Effector CD8-positive, alpha-beta T cell (primary cell): ENCODE data around the gene RALGAPA1.
"Not testable (repeated sequence)": the region's sequence is repeated elsewhere in the genome, so short reads cannot be mapped to it uniquely, and the experiment has no call there.

Source experiments
- DNase-seq: peaks from one replicate; lab custom pipeline; 2025; lab: John Stamatoyannopoulos, UW

Gene RALGAPA1

DNA sequence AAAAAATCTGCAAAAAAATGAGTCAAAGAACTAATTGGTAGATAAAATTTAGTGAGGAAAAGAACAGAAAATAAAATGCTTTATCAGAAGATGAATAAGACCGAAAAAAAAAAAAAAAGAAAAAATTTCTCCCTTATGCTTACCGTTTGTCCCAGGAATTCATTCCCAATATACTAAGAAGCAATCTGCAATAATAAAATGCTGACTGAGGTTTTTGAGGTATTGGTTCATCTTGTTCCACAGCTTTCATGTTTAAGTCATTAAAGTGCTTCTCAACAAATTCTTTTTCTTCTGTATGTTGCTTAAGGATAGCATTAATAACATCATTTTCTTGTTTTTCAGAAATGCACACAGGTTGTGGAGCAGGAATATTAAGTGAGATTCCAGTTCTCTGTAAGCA, 182.1 kb downstream of the RALGAPA1 start:
- not testable (repeated sequence) for DNase-seq

DNA sequence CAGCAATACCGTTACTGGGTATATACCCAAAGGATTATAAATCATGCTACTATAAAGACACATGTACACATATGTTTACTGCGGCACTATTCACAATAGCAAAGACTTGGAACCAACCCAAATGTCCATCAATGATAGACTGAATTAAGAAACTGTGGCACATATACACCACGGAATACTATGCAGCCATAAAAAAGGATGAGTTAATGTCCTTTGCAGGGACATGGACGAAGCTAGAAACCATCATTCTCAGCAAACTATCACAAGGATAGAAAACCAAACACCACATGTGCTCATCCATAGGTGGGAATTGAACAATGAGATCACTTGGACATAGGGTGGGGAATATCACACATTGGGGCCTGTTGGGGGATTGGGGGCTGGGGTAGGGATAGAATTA, 187.1 kb downstream of the RALGAPA1 start:
- not testable (repeated sequence) for DNase-seq

DNA sequence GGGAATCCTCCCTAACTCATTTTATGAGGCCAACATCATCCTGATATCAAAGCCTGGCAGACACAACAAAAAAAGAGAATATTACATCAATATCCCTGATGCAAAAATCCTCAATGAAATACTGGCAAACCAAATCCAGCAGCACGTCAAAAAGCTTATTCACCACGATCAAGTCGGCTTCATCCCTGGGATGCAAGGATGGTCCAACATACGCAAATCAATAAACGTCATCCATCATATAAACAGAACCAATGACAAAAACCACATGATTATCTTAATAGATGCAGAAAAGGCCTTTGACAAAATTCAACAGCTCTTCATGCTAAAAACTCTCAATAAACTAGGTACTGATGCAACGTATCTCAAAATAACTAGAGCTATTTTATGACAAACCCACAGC, 189.1 kb downstream of the RALGAPA1 start:
- not testable (repeated sequence) for DNase-seq

DNA sequence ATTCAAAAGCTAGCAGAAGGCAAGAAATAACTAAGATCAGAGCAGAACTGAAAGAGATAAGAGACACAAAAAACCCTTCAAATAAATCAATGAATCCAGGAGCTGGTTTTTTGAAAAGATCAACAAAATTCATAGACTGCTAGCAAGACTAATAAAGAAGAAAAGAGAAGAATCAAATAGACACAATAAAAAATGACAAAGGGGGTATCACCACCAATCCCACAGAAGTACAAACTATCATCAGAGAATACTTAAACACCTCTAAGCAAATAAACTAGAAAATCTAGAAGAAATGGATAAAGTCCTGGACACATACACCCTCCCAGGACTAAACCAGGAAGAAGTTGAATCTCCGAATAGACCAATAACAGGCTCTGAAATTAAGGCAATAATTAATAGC, 189.6 kb downstream of the RALGAPA1 start:
- not testable (repeated sequence) for DNase-seq

DNA sequence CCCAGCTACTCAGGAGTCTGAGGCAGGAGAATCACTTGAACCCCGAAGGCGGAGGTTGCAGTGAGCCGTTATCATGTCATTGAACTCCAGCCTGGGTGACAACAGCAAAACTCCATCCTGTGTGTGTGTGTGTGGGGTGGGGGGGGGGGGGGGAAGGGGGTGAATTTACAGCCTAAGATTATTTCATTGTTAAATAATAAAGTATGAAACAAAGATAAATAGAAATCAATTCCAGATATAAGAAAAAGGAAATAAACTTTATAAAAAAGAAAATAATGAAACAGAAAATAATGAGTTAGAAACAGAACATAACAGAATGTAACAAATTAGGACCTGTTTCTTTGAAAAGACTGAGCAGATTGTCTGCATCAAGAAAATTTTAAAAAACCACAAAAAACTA, 191.6 kb downstream of the RALGAPA1 start:
- no peak for DNase-seq

DNA sequence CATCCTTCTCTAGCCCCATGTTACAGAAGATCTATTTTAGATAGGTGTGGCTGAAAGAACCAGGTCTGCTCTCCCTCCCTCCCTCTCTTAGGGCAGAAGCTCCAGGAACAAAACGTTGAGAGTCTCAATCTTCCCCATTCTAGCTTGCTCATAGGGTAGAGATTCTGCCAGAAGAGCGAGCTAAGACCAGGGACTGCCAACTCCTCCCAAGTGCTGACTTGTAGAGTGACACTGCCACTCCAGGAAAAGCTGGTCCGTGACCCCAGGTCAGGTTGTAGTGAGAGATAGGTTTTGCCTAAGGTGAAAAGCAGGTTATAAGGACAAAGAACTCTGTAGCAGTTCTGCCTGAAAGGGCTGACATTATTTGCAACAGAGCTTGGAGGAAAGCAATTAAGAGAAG, 201.7 kb downstream of the RALGAPA1 start:
- DNase-seq, result no peak

DNA sequence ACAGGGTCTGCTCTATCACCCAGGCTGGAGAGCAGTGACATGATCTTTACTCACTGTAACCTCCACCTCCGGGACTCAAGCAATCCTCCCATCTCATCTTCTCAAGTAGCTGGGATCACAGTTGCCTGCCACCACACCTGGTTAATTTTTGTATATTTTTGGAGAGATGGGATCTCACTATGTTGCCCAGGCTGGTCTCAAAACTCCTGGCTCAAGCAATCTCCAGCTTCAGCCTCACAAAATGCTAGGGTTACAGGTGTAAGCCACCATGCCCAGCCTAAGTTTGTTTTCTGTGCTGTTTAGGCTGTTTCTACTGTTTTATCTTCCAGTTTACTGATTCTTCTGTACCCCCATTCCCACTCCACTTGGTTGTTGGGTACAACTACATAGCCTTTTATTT, 208.8 kb downstream of the RALGAPA1 start:
- no peak for DNase-seq

DNA sequence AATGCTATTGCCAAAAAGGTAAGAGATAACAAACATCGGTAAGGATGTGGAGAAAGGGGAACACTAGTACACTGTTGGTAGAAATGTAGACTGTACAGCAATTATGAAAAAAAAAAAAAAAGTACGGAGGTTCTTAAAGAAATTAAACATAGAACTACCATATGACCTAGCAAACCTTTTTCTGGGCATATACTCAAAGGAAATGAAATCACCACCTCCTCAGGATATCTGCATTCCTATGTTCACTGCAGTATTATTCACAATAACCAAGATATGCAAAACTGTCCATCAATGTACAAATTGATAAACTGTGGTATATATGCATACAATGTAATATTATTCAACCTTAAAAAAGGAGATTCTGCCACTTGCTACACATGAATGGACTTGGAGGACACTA, 214.5 kb downstream of the RALGAPA1 start:
- DNase-seq, result no peak

DNA sequence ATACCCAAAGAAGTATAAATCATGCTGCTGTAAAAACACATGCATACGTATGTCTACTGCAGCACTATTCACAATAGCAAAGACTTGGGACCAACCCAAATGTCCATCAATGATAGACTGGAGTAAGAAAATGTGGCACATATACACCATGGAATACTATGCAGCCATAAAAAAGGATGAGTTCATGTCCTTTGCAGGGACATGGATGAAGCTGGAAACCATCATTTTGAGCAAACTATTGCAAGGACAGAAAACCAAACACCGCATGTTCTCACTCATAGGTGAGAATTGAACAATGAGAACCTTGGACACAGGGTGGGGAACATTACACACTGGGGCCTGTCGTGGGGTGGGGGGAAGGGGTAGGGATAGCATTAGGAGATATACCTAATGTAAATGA, 221.7 kb downstream of the RALGAPA1 start:
- DNase-seq, result not testable (repeated sequence)

DNA sequence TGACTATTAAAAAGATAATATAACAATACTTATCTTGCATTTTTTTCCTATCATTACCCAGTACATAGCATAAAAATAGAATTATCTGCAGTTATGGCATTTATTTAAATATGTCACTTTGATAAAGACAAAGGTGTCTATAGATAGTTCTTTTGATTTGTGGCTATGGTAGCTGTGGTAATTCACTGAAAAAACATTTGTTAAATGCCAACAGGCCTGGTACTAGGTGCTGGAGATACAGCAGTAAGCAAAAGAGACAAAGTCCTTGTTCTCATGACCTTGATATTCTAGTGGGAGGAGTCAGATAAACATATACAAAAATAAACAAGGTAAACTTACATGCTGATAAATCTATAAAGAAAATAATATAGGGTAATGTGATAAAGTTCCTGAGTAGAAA, 230.5 kb downstream of the RALGAPA1 start:
- DNase-seq, result no peak

DNA sequence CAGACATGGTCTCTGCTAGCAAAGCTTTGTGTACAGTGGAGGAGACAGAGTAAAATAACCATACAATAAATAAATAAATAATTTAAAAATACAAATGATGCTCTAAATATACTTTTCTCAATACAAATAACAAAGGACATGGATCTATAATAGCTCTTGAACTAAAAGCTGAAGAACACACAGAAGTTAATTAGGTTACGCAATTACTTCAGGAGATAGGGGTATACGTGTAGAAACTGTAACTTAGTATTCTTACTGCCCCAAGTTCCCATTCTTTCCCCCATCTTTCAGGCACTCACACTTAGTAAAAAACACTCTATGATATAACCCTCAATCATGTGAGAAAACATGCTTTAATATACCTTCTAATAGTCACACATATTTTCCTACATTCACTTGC, 231.0 kb downstream of the RALGAPA1 start:
- no peak for DNase-seq

DNA sequence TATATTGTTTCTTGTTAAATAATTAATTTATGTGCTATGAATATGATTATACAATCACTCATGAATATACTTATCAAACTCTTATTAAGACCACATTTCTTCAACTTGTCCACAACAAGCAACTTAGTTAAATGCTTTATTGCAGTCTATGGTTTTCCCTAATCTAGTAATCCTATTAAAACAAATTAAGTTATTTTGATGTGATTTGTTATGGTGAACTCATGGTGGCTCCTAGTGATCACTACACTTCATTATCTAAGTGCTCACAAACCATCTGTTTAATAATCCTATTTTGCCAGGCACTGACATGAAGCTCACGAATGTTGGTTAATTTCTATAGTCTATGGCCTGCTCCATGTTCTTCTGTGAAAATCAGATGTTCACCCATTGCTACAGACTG, 232.2 kb downstream of the RALGAPA1 start:
- no peak for DNase-seq

DNA sequence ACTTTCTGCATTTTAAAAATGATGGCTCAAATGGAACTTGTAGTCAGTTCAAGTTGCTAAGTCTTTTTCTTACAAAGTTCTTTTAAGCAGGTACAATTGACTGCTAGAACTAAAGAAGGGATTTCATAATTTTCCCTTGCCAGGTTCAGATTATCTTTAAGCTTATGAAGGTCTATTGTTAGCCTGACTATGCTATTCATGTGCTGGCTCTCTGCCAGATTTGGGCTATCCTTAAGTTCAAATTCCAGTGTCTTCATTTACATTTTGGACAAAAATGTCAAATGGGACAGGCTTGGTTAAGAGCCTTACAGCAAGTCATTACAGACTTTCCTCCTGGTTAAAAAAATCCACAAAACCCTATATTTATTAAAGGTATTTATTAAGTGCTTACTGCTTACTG, 232.8 kb downstream of the RALGAPA1 start:
- DNase-seq, result no peak

DNA sequence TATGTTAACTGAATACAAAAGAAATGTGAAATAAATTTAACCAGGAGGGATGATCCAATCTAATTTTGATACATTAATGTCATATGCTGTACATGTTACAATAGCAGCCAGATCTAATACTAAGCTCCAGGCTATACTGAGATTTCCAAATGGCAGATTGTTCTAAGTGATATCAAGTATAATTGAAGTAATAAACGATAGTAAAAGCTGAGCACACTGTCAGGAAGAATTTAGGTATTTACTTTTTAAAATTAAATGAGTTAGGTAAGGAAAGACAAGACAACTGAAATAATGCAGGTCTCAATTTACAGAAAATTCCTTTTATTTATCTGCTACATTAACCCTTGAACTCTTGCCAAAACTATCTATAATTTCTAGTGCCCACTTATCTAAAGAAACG, 235.2 kb downstream of the RALGAPA1 start:
- no peak for DNase-seq

DNA sequence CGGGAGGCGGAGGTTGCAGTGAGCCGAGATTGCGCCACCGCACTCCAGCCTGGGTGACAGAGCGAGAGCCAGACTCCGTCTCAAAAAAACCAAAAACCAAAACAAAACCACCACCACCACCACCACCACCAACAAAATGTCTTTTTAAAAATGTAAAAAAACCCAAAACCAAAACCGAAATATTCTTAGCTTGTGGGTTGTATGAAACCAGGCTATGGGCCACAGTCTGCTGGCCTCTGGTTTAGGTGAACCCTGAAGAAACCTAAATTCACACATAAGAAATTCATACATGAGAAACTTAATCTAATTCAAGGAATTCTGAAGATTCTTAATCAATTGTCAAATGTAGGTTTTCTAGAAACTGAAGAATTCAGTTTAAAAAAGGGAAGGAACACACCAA, 237.5 kb downstream of the RALGAPA1 start:
- no peak for DNase-seq

DNA sequence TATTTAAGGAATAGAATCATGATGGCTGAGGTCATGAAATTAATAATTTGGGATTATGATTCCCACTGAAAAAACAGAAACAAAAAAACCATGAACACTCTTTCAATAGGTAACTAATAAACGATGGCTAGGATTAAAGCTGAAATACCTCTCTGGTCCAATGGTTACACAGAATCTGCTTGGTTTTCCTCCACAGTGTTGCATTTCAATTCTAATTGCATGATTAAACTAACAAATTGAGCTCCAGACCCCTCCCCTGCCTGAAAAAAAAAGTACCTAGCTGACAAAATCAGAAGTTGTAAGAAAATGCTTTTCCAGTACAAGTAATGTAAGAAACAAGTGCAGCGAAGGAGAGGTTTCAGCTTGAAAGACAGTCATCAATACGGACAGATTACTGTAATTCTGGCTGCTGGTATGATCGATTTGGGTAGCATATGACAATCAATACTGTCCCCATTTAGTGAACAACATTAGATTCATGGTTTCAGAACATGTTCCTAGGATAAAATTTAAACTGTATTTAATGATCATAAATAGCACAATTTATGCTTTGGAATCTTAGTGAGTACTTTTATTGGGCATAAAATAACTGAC, 243.1 kb downstream of the RALGAPA1 start:
- DNase-seq, result no peak

DNA sequence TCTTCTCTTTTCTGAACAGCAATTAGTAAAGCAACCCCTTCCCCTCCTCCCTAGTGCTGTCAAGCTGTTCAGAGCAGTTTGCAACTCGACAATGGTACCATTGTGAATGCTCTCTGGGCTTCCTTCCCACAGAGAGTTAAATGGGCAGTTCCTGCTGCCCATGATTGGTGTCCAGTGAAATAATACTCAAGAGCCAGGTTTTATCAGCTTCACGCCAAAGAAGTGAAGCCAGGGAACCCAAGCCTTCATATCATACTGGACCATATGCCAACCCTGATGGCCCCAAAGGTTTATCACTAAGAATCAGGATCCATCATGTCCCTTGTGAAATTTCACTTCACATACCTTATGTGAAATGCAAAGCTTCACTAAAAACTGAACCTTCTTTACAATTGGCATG, 250.4 kb downstream of the RALGAPA1 start:
- DNase-seq, result no peak

DNA sequence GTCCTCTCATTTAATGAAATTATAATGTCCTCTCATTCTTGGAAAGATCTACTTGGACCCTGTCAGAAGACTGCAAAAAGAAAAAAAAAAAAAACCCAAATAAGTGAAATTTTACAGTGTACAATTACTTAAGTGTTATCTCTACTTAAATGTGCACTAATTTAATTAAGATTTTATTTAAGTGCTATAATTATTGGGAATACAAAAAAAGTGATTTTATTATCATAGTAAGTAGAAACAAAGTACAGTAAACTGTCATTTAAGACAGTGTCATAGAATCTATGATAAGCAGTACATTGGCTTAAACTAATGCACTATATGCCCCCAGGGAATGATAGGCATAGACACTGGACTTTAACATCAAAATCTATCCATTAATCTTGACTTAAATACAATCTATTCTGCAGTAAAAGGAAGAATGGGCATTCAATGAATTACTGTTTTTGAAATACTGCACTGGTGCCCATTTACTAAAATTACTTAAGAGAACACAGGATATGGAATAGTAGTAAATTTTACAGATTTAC, 251.8 kb downstream of the RALGAPA1 start:
- DNase-seq, result no peak

DNA sequence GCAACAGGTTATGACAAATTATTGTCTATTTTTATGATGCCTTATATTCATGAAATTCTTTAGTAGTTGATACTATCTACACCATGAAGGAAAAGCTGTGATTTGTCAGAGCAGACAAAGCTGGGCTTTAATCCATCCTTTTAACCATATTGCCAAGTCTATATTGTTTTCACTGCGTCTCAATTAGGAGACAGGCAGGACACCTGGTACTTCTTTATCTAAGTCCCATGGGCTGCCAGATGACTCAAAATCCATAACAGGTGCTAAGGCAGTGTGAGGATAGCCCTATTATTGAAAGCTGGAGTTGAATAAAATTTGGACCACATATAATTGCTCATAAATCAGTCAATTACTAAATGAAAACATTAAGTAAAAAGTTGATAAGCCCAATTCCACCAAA, 252.5 kb downstream of the RALGAPA1 start:
- DNase-seq, result no peak

DNA sequence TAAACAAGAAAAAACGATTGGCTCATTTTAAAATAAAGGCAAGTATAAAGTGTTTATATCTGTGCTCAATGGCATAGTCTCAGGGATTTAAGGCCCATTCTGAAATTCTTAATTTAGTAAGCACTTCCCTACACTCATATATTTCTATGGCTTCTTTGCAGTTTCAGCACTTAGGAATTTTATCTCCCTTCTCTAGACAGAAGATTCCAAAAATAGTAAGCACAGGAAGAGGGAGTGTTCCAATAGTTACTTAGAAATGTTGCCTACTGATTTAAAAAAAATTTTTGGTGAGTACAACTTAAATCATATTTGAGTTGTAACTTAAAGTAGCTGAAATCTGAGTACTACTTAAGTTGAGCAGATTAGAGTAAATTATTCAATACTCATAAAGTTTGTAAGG, 255.3 kb downstream of the RALGAPA1 start:
- no peak for DNase-seq

DNA sequence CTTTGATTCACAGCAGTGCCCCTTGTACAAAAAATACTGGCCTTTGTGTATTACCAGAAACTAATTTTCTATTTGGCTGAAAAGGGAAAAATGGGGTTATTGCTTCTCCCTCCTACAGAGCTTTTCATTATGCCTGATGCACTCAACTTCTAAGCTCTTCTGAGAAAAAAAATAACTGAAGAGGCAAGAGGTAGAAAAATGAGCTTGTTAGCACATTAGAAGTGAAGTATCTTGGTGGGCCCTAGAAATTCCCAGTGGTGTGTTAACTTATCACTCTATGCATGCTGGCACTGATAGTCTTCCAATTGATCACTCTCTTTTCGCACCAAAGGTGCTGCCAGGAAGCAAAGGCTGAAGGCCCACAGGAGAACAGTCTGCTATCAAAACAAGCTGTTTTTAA, 258.0 kb downstream of the RALGAPA1 start:
- DNase-seq, result no peak

DNA sequence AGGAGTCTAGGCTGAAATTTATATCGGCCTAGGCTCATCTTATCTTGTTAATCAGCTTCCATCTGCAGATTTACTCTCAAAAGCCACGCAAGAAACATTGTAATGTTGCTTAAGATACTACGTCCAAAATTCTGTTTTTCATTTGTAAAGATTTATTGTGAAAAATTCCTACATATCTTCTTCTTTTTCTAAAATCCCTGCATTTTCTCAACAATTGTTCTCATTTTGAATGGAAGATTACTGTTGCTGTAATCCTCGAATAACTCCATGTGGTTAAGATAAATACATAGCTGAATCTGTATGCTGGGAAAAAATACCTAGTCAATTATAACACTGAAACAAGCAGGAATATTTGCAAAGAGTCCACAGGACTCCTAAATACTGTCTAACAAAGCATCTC, 259.5 kb downstream of the RALGAPA1 start:
- DNase-seq, result no peak

DNA sequence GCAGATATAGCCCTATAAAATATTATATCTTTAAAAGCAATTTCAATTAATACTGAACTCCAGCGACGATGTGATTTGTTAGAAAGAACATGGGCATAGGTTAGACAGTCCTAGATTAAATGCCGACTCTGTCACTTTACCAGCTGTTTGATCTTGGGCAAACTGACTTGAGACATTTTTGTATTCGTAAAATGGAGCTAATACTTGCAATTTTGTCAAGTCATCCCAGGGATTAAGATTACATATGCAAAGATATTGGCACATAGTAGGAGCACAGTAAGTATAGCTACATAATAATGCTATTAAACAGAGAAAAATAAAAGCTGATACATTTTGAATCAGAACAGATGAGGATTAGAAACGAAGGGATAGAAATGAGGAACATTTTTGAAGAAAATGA, 266.1 kb downstream of the RALGAPA1 start:
- no peak for DNase-seq

DNA sequence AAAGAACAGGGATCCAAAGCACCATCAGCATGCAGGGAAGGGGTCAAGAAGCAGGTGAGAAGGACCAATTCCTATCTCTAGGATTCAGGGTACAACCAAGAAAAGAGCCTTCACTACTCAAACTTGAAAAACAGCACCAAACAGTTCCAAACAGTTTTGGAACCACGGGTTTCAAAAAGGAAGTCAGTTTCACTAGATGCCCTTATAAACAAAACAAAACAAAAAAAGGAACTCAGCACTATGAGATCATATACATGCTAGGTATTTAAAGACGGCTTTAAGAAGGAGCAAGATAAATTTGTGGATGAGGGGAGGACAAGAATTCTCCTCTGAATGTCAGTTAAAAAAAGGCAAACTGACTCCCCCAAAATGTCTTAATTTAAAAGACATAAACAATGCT, 269.1 kb downstream of the RALGAPA1 start:
- DNase-seq, result no peak
